Activated CD8-positive, alpha-beta T cell treated with anti-CD3 and anti-CD28 coated beads, Interleukin-2, amount 10 ng/mL, durations not matched to agents 7 days and 5 days (primary cell): ENCODE measurements around the gene TBC1D5. TPM values are rescaled to one million over a fixed set of nuclear protein-coding genes. Genes with fewer than 3 reads are reported as not detected.
"Not testable (repeated sequence)": the region's sequence is repeated elsewhere in the genome, so short reads cannot be mapped to it uniquely, and the experiment has no call there.

Source experiments
- ATAC-seq: fragments of 150-1000 bp; cut with Tn5 transposase; one replicate; pipeline ENCODE4 v1.10.0; 2021; ENCODE audit warnings: moderate library complexity
- CTCF ChIA-PET: fragments of 350-600 bp; sonication (Branson Sonifier 250); formaldehyde crosslinking; loops from one replicate; lab custom pipeline; 2021; ENCODE audit warnings: antibody characterized with exemption; lab: Charles Lee
- POLR2A ChIA-PET: fragments of 350-600 bp; sonication (Branson Sonifier 250); formaldehyde crosslinking; loops from one replicate; lab custom pipeline; 2021; ENCODE audit warnings: antibody characterized with exemption; lab: Charles Lee
- DNase-seq: peaks from one replicate; pipeline ENCODE4 v3.0.0-alpha.2; 2020
- H3K27ac Mint-ChIP-seq: one replicate; pipeline ENCODE4 v1.8.0; 2021; ENCODE audit warnings: mild to moderate bottlenecking, mixed read lengths
- H3K27me3 Mint-ChIP-seq: one replicate; pipeline ENCODE4 v1.8.0; 2021; ENCODE audit warnings: low read depth, mixed read lengths
- H3K36me3 Mint-ChIP-seq: one replicate; pipeline ENCODE4 v1.8.0; 2021; ENCODE audit warnings: low read depth, mixed read lengths
- H3K4me1 Mint-ChIP-seq: one replicate; pipeline ENCODE4 v1.8.0; 2021; ENCODE audit warnings: low read depth, mixed read lengths
- H3K4me3 Mint-ChIP-seq: one replicate; pipeline ENCODE4 v1.8.0; 2021; ENCODE audit warnings: mild to moderate bottlenecking, mixed read lengths
- H3K9me3 Mint-ChIP-seq: one replicate; pipeline ENCODE4 v1.8.0; 2022; ENCODE audit warnings: mixed read lengths; ENCODE audit not compliant: insufficient read depth
- total RNA-seq, 2 experiments: library from RNA; stranded (reverse); gene quantifications; one replicate each; pipeline ENCODE4 v1.2.3, GENCODE V29; 2021

The TBC1D5 gene
- total RNA-seq, 2 experiments from 2014 or later: 51.2 to 52.8 TPM

DNA sequence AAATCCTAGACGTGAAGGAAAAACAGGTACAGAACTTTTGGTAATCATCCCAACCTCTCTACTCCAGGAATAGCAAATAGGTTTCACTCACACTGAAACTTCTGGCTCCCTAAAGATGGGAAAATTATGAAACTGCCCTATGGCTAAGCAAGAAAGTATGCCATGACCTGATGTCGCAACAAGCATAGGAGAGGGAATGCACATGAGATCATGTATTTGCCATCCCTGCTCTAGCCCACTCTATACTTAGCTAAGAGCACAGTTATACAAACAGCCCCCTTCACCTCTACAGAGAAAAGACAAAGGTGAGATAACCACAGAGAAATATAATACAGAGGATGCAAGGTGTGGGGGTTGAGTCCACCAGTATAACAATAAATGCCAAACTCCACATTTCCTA lies 102.7 kb downstream of the TBC1D5 start:
- Mint-ChIP-seq H3K4me1 (peaks cover 5% of the 10 kb centered on the region), H3K27me3 (no peaks in the 10 kb centered on the region), H3K4me3 (no peak overlapping the region), H3K9me3 (no peaks in the 10 kb centered on the region), H3K27ac (no peak overlapping the region), H3K36me3 (peaks cover 8% of the 10 kb centered on the region)
- CTCF ChIA-PET: no interaction called here
- no peak for ATAC-seq
- DNase-seq: no peak
- POLR2A ChIA-PET: no interaction called here

GRCh38 chr3:17639257-17639656 lies 103.2 kb downstream of the TBC1D5 start:
- Mint-ChIP-seq H3K27ac (no peak overlapping the region), H3K4me1 (peaks cover 5% of the 10 kb centered on the region), H3K36me3 (peaks cover 8% of the 10 kb centered on the region), H3K4me3 (no peak overlapping the region), H3K27me3 (no peaks in the 10 kb centered on the region), H3K9me3 (no peaks in the 10 kb centered on the region)
- DNase-seq (no peak), ATAC-seq (no peak)
- ChIA-PET POLR2A (no interaction called here), CTCF (no interaction called here)

DNA sequence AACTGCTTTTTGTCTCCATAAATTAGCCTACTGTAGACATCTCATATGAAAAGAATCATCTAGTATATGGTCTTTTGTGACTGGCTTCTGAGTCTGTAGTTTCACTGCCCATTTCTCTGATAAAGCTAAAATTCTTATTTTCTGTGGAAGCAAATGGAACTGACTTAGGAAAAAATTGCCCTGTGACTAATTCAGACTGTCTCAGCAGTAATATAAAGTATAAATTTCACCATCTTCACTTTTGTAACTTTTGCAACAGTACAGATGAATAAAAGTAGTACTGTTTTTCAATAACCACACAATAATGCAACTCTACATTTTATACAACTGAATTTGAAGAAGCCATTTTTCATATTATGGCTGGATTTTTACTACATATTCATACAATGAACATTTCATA lies 104.1 kb downstream of the TBC1D5 start:
- ATAC-seq: no peak
- H3K4me1 Mint-ChIP-seq: peaks cover 5% of the 10 kb centered on the region
- no peaks in the 10 kb centered on the region for H3K9me3 Mint-ChIP-seq
- no peak overlapping the region for H3K27ac Mint-ChIP-seq
- H3K36me3 Mint-ChIP-seq: peaks cover 8% of the 10 kb centered on the region
- no peaks in the 10 kb centered on the region for H3K27me3 Mint-ChIP-seq
- CTCF ChIA-PET: no interaction called here
- no peak overlapping the region for H3K4me3 Mint-ChIP-seq
- POLR2A ChIA-PET: no interaction called here
- DNase-seq: no peak

DNA sequence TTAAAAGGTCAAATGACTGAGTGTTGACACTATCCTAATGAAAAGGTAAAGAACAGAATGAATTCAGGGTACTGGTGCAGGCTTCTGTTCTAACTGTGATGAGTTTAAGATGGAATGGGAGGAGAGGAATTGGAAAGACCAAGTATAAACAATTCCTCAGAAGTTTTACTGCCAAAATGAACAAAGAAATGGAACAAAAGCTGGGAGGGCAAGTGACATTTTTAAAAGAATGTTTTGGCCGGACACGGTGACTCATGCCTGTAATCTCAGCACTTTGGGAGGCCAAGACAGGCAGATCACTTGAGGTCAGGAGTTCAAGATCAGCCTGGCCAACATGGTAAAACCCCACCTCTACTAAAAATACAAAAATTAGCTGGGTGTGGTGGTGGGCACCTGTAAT lies 106.8 kb downstream of the TBC1D5 start:
- H3K4me3 Mint-ChIP-seq, ATAC-seq, H3K27me3 Mint-ChIP-seq, DNase-seq, H3K9me3 Mint-ChIP-seq, POLR2A ChIA-PET, H3K36me3 Mint-ChIP-seq, H3K27ac Mint-ChIP-seq: not testable (repeated sequence)
- H3K4me1 Mint-ChIP-seq: peaks cover 15% of the 10 kb centered on the region
- CTCF ChIA-PET: interaction anchor here (1.4 to 1.6 kb wide), 2 partner anchors 9 to 206 kb away, joined by 3 read pairs; no protein-coding TSS in a partner anchor

DNA sequence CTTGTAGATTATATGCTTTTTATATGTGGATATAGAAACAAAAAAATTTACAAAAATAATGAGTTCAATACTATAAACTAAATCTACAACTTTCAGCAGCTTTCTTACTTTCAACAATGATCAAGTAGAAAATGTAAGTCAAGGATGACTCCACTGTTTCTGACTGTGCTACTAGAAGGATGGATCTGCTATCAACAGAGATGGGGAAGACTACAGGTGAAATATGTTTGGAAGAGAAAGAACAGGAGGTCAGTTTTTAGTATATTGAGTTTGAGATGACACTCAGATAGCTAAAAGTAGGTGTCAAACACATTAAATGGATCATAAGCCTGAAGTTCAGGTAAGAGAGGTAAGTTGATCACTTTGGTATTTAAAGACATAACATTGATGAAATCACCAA lies 107.5 kb downstream of the TBC1D5 start:
- POLR2A ChIA-PET: no interaction called here
- no peak for ATAC-seq
- peaks cover 15% of the 10 kb centered on the region for H3K4me1 Mint-ChIP-seq
- no peak for DNase-seq
- CTCF ChIA-PET: interaction anchor here (1.4 kb wide), 1 partner anchor 10 kb away, joined by 3 read pairs; no protein-coding TSS in a partner anchor
- H3K4me3 Mint-ChIP-seq: no peak overlapping the region
- H3K27ac Mint-ChIP-seq: no peak overlapping the region
- peaks cover 8% of the 10 kb centered on the region for H3K36me3 Mint-ChIP-seq
- no peaks in the 10 kb centered on the region for H3K27me3 Mint-ChIP-seq
- no peaks in the 10 kb centered on the region for H3K9me3 Mint-ChIP-seq

- ATAC-seq: no peak
- CTCF ChIA-PET: no interaction called here
- Mint-ChIP-seq H3K4me3 (no peak overlapping the region), H3K9me3 (no peaks in the 10 kb centered on the region), H3K27ac (no peak overlapping the region), H3K36me3 (peaks cover 8% of the 10 kb centered on the region), H3K4me1 (peaks cover 10% of the 10 kb centered on the region), H3K27me3 (no peaks in the 10 kb centered on the region)
- DNase-seq: no peak
- POLR2A ChIA-PET: no interaction called here
Measured at GRCh38 chr3:17634201-17634600, 108.2 kb downstream of the TBC1D5 start.

DNA sequence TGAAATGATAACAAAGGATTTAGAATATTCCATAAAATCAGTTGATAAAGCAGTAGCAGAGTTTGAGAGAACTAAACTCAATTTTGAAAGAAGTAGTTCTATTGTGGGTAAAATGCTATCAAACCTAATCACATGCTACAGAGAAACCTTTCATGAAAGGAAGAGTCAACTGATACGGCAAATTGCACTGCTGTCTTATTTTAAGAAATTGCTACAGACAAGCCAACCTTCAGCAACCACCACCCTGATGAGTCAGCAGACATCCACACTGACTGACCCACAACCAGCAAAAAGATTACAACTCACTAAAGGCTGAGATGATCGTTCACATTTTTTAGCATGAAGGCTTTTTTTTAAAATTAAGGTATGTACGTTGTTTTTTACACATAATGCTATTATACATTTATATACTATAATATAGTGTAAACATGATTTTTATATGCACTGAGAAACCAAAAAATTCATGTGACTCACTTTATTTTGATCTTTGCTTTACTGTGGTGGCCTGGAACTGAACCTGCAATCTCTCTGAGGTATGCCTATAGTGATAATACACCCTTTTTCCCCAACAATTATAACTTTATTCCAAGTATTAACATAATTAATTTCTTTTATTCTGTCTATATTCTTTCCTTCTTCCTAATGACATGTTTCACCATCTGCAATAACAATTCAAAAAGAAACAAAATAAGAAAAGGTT lies 109.9 kb downstream of the TBC1D5 start:
- Mint-ChIP-seq H3K9me3 (no peaks in the 10 kb centered on the region), H3K36me3 (peaks cover 3% of the 10 kb centered on the region), H3K27ac (no peak overlapping the region), H3K4me1 (peaks cover 12% of the 10 kb centered on the region), H3K4me3 (no peak overlapping the region), H3K27me3 (no peaks in the 10 kb centered on the region)
- ATAC-seq: no peak
- ChIA-PET POLR2A (no interaction called here), CTCF (no interaction called here)
- DNase-seq: peak; percentile 34

DNA sequence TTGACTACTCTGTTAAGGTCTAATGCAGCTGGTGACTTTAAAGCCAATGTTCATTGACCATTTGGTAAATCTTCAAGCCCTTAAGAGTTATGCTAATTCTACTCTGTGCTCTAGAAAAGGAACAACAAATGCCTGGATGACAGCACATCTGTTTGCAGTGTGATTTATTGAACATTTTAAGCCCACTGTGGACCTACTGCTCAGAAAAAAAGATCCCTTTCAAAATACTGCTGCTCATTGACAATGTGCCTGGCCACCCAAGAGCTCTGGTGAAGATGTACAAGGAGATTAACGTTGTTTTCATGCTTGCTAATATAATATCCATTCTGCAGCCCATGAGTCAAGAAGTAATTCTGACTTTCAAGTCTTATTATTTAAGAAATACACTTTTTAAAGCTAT lies 110.8 kb downstream of the TBC1D5 start:
- CTCF ChIA-PET: interaction anchor here (0.7 kb wide), 1 partner anchor 921 kb away, joined by 3 read pairs; no protein-coding TSS in a partner anchor
- no peak for DNase-seq
- Mint-ChIP-seq H3K9me3 (no peaks in the 10 kb centered on the region), H3K27ac (no peak overlapping the region), H3K27me3 (no peaks in the 10 kb centered on the region), H3K36me3 (peaks cover 4% of the 10 kb centered on the region), H3K4me1 (peaks cover 17% of the 10 kb centered on the region), H3K4me3 (no peak overlapping the region)
- no peak for ATAC-seq
- POLR2A ChIA-PET: no interaction called here

GRCh38 chr3:17629400-17629799 lies 113.0 kb downstream of the TBC1D5 start:
- Mint-ChIP-seq H3K4me1 (peaks cover 21% of the 10 kb centered on the region), H3K9me3 (no peaks in the 10 kb centered on the region), H3K27me3 (no peaks in the 10 kb centered on the region), H3K4me3 (no peak overlapping the region), H3K36me3 (peaks cover 3% of the 10 kb centered on the region), H3K27ac (no peak overlapping the region)
- POLR2A ChIA-PET: no interaction called here
- CTCF ChIA-PET: no interaction called here
- DNase-seq (no peak), ATAC-seq (no peak)

DNA sequence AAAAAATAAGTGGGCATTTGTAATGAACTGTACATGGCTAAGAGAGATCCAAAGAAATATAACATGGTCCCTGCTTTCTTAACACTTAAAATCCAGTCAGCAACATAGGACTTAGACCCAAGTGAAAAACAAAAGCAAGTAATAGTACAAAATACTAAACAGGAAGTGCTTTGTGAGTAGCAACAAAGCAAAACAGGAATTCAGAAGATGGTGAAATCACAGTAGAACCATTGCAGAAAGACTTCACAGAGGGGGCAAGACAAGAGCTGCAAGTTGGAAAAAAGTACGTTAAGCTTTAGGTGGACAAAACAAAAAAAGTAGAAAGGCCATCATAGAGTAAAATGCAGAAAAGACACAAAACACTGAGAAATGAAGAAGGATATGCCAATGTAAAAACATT lies 116.0 kb downstream of the TBC1D5 start:
- Mint-ChIP-seq H3K9me3 (no peaks in the 10 kb centered on the region), H3K4me1 (peaks cover 16% of the 10 kb centered on the region), H3K4me3 (no peak overlapping the region), H3K27ac (no peak overlapping the region), H3K36me3 (peaks cover 5% of the 10 kb centered on the region), H3K27me3 (no peaks in the 10 kb centered on the region)
- POLR2A ChIA-PET: no interaction called here
- CTCF ChIA-PET: interaction anchor here (1.0 kb wide), 1 partner anchor 215 kb away, joined by 6 read pairs; no protein-coding TSS in a partner anchor
- no peak for ATAC-seq
- DNase-seq: no peak

DNA sequence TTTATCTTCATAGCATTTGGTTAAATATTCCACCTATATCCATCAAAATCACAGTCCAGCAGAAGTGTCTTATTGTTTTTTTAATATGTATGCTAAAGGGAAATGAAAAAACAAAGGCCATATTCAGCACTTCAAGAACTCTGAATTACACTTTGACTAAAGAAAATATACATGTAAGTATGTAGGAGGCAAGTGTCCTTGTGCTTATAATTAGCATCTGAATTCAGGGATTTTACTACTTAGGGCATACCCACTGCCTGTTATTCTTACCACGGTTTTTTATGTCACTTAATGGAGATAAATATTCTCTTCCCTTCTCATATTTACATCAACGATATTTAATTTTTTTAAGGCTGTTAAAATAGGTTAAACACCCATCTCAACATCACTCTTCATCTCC lies 117.3 kb downstream of the TBC1D5 start:
- Mint-ChIP-seq H3K9me3 (no peaks in the 10 kb centered on the region), H3K27ac (no peak overlapping the region), H3K36me3 (peaks cover 5% of the 10 kb centered on the region), H3K4me3 (no peak overlapping the region), H3K4me1 (peaks cover 12% of the 10 kb centered on the region), H3K27me3 (no peaks in the 10 kb centered on the region)
- no peak for DNase-seq
- POLR2A ChIA-PET: no interaction called here
- no peak for ATAC-seq
- CTCF ChIA-PET: no interaction called here

DNA sequence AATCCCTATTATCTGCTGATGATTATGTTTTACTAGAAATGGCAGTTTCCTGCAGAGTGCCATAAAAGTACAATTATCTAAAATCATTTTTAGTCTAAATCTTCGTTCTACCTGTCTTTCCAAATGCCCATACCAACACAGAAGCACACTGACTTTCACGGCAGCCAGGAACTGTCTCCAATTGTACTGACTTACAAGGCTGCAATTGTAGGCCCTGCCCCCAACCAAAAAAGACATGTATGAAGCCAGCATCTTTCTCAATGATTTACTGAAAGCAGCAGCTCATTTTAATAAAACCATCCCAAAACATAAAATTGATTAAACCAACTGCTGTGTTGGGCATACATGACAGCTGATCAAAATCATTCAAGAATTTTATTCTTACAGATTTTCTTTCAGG lies 119.0 kb downstream of the TBC1D5 start:
- H3K4me1 Mint-ChIP-seq: peaks cover 12% of the 10 kb centered on the region
- no peaks in the 10 kb centered on the region for H3K27me3 Mint-ChIP-seq
- ATAC-seq (no peak), DNase-seq (no peak)
- H3K9me3 Mint-ChIP-seq: no peaks in the 10 kb centered on the region
- H3K4me3 Mint-ChIP-seq: no peak overlapping the region
- ChIA-PET POLR2A (no interaction called here), CTCF (no interaction called here)
- no peak overlapping the region for H3K27ac Mint-ChIP-seq
- peaks cover 13% of the 10 kb centered on the region for H3K36me3 Mint-ChIP-seq
